Measurements from ENCODE around the gene SLC23A3. TPM values are rescaled to one million over a fixed set of nuclear protein-coding genes. Genes with fewer than 3 reads are reported as not detected.

SLC23A3 gene
- total and polyA plus RNA-seq, 3 donors from 2014 or later = 0.39 to 0.56 (median 0.42) TPM

DNA sequence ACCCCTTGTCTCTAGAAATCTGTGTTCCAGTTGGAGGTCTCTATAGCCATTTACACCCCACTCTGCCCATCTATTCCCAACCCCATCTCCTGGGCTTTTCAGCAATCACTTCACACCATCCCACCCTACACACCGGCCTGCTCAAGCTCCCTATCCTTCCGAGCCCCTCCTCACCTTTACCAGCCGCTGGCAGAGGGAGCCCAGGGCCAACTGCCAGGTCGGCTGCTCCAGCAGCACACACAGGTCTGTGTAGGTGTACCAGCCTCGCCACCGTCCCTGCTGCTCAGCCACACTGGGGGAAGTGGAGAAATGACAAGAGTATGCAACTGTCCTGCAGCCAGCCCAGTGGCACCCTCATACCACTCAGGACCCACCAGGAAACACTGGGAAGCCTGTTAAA is 3.3 kb upstream of the SLC23A3 start:
- H3K9me3 ChIP-seq = no peaks in the 10 kb centered on the region
- H3K36me3 ChIP-seq (ENCODE audit: low read depth, missing control alignments) = no peaks in the 10 kb centered on the region
- WGBS, 2 donors = 91 to 93% methylated on average over 4 to 6 of the region's 6 CpGs
- H3K4me3 ChIP-seq = no peak overlapping the region
- no peak overlapping the region for H3K27ac ChIP-seq
- TF ChIP-seq, protein P1, sequence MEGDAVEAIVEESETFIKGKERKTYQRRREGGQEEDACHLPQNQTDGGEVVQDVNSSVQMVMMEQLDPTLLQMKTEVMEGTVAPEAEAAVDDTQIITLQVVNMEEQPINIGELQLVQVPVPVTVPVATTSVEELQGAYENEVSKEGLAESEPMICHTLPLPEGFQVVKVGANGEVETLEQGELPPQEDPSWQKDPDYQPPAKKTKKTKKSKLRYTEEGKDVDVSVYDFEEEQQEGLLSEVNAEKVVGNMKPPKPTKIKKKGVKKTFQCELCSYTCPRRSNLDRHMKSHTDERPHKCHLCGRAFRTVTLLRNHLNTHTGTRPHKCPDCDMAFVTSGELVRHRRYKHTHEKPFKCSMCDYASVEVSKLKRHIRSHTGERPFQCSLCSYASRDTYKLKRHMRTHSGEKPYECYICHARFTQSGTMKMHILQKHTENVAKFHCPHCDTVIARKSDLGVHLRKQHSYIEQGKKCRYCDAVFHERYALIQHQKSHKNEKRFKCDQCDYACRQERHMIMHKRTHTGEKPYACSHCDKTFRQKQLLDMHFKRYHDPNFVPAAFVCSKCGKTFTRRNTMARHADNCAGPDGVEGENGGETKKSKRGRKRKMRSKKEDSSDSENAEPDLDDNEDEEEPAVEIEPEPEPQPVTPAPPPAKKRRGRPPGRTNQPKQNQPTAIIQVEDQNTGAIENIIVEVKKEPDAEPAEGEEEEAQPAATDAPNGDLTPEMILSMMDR (IDR thresholded peaks at IDR 0.05) = no peak
- TF ChIP-seq POLR2A (IDR thresholded peaks at IDR 0.05) = no peak
- intact Hi-C loops (cut with DNase I; ENCODE audit: low total_unique reads) = no loop called here
- no peak for DNase-seq
- no peaks in the 10 kb centered on the region for H3K27me3 ChIP-seq
- peaks cover 9% of the 10 kb centered on the region for H3K4me1 ChIP-seq

DNA sequence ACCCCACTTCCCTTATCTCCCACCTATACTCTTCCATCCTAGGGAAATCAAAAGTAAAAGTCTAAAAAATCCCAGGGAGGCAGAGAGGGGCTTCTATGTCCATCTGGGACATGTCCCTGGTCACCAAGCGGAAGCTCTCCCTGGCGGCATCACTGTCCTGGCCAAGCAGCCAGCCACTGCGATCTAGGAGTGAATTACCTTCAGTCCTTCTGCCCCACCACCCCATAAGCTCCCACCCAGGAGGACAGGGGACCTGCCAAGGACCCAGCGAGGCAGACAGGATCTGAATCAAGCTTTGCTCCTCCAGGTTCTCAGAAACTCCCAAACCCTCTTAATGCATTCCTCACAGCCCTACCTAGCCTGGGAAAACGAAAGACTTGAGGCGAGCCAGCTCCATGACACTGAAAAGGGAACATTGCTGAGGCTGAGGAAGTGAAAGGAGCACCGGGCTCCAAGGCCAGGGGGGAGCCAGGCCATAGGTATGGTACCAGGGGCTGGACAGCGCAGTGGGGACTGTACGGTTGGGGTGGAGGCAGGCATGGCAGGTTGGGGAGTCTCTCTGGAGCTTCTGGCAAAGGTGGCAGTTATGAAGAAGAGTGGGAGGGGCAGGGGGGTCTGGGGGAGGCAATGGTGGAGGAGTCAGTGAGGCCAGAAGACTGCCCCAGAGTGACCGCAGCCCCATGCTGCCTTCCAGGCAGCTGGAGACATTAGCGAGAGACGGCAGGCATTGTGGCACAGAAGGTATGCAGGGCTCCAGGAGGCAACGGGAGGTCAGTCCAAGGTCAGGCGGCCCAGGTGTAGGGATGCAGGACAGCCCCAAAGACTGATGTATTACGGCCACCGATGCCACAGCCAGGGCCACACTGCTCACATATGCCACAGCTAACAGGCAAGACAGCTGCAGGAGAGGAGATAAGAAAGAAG is 2.7 kb upstream of the SLC23A3 start:
- Histone ChIP-seq H3K36me3 (ENCODE audit: low read depth, missing control alignments) (no peaks in the 10 kb centered on the region), H3K4me1 (peaks cover 12% of the 10 kb centered on the region), H3K4me3 (no peak overlapping the region), H3K27me3 (no peaks in the 10 kb centered on the region), H3K27ac (peak overlapping the region; percentile 6 to 71), H3K9me3 (no peaks in the 10 kb centered on the region)
- TF ChIP-seq, protein P1 (IDR thresholded peaks at IDR 0.05) = no peak
- no peak for TF ChIP-seq POLR2A (IDR thresholded peaks at IDR 0.05)
- intact Hi-C loops (cut with DNase I; ENCODE audit: low total_unique reads) = no loop called here
- 81 to 85% methylated on average over 16 of the region's 16 CpGs for WGBS, 2 donors
- DNase-seq = peak; percentile 12

DNA sequence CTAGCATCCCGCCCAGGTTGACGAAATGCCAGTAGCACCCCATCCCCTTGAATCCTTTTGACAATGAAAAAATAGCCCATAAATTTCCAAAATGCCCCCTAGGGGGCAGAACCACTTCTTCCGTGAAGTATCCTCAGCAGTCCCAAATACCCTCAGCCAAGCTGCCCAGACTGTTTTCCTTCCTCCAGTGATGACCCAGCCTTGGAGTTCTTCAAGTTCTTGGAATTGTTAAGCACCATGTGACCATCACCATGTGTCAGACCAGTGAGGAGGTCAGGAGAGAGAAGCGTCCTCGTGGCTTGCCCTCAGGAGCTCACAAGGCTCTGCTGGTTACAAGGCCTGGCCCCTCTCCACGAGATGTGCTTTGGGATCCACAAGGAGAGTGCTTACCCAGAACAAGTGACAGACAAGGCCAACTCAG is 1.4 kb upstream of the SLC23A3 start:
- DNase-seq = peak; percentile 79
- Histone ChIP-seq H3K9me3 (no peaks in the 10 kb centered on the region), H3K27ac (peak overlapping the region; percentile 6 to 71), H3K4me1 (peaks cover 12% of the 10 kb centered on the region), H3K4me3 (no peak overlapping the region), H3K27me3 (no peaks in the 10 kb centered on the region), H3K36me3 (ENCODE audit: low read depth, missing control alignments) (no peaks in the 10 kb centered on the region)
- TF ChIP-seq POLR2A (IDR thresholded peaks at IDR 0.05) = no peak
- TF ChIP-seq, protein P1 (IDR thresholded peaks at IDR 0.05) = peak; percentile 53 to 79 (median 74)
- WGBS, 2 donors = 41 to 51% methylated on average over 5 to 6 of the region's 6 CpGs
- intact Hi-C loops (cut with DNase I; ENCODE audit: low total_unique reads) = no loop called here

DNA sequence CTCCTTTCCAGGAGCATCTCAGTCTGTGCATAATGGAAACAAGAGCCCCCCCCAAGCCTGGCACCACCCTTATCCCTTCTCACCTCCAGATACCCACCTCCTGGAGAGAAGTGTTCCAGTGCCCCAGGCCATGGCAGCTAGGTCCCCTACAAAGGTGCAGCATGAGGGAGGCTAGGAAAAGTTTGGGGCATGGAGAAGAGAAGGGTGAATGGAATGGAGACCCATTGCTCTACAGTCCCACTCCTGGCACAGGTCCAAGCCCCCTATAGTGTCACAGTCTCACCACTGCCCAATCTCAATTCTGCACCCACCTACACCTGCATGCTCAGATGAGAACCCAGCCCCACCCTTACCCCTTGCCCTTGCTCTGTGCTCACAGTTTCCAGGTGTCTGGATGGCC is 897 bp downstream of the SLC23A3 start:
- no peak for TF ChIP-seq POLR2A (IDR thresholded peaks at IDR 0.05)
- TF ChIP-seq, protein P1 (IDR thresholded peaks at IDR 0.05) = no peak
- intact Hi-C loops (cut with DNase I; ENCODE audit: low total_unique reads) = no loop called here
- no peak for DNase-seq

More for the DNA sequence above, 897 bp downstream of the SLC23A3 start:
- Histone ChIP-seq H3K27ac (no peak overlapping the region), H3K27me3 (no peaks in the 10 kb centered on the region), H3K4me1 (peaks cover 7% of the 10 kb centered on the region), H3K9me3 (no peaks in the 10 kb centered on the region), H3K36me3 (ENCODE audit: low read depth, missing control alignments) (no peaks in the 10 kb centered on the region), H3K4me3 (no peak overlapping the region)
